Measurements from ENCODE around the gene GNA12.

The GNA12 gene

GRCh38 chr7:2811476-2812113 lies 32.5 kb downstream of the GNA12 start:
- DNase-seq (ENCODE audit: low spot score in 2 of 2) = no peak
- Mint-ChIP-seq H3K27ac (peak overlapping the region; percentile 67), H3K36me3 (peaks cover 12% of the 10 kb centered on the region), H3K9me3 (no peaks in the 10 kb centered on the region), H3K4me1 (peaks cover 42% of the 10 kb centered on the region), H3K4me3 (no peak overlapping the region), H3K27me3 (no peaks in the 10 kb centered on the region)
- no peak for ATAC-seq (ENCODE audit: low read depth)

DNA sequence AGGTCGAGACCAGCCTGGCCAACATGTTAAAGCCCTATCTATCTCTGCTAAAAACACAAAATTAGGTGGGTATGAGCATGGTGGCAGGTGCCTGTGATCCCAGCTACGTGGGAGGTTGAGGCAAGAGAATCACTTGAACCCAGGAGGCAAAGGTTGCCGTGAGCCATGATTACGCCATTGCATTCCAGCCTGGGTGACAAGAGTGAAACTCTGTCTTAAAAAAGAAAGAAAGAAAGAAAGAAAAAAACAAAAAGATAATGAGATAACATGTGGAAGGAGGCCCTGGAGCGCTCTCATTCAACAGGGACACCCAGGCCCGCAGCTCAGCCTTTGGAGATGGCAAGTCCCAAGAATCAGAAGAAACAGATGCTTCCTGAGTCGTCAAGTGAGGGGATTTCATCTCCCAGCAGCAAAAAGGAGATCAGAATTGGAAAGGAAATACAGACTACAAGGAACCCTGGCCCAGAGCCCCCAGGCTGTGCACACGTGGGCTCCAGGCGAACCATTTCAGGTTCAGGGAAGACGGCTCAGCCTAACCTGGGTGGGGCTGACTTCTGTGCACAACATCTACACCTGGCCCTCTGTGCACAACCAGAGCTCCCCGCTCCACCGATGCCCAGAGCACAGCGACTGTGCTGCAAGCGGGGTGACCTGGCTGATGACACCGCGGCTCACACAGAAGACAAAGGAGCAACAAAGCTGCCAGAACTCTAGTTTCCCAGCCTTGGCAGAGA lies 33.3 kb downstream of the GNA12 start:
- H3K9me3 Mint-ChIP-seq = no peaks in the 10 kb centered on the region
- H3K4me1 Mint-ChIP-seq = peaks cover 42% of the 10 kb centered on the region
- peak overlapping the region; percentile 67 for H3K27ac Mint-ChIP-seq

GRCh38 chr7:2809903-2810625 lies 34.0 kb downstream of the GNA12 start:
- peak overlapping the region; percentile 85 for H3K27ac Mint-ChIP-seq
- no peaks in the 10 kb centered on the region for H3K27me3 Mint-ChIP-seq
- H3K36me3 Mint-ChIP-seq = peaks cover 10% of the 10 kb centered on the region
- H3K4me1 Mint-ChIP-seq = peaks cover 36% of the 10 kb centered on the region
- no peaks in the 10 kb centered on the region for H3K9me3 Mint-ChIP-seq
- ATAC-seq (ENCODE audit: low read depth) = no peak
- DNase-seq (ENCODE audit: low spot score in 2 of 2) = no peak
- H3K4me3 Mint-ChIP-seq = no peak overlapping the region

More for the DNA sequence above, 33.3 kb downstream of the GNA12 start:
- Mint-ChIP-seq H3K27me3 (no peaks in the 10 kb centered on the region), H3K4me3 (no peak overlapping the region), H3K36me3 (peaks cover 12% of the 10 kb centered on the region)
- DNase-seq (ENCODE audit: low spot score in 2 of 2) = no peak
- peak; percentile 17 for ATAC-seq (ENCODE audit: low read depth)

- Mint-ChIP-seq H3K4me1 (peaks cover 35% of the 10 kb centered on the region), H3K9me3 (no peaks in the 10 kb centered on the region), H3K27ac (peak overlapping the region; percentile 85), H3K4me3 (peak overlapping the region; percentile 9), H3K36me3 (peaks cover 10% of the 10 kb centered on the region), H3K27me3 (no peaks in the 10 kb centered on the region)
- DNase-seq (ENCODE audit: low spot score in 2 of 2) = peak; percentile 34 to 47
- ATAC-seq (ENCODE audit: low read depth) = peak; percentile 95
Observed at GRCh38 chr7:2808891-2809665, 35.0 kb downstream of the GNA12 start.

DNA sequence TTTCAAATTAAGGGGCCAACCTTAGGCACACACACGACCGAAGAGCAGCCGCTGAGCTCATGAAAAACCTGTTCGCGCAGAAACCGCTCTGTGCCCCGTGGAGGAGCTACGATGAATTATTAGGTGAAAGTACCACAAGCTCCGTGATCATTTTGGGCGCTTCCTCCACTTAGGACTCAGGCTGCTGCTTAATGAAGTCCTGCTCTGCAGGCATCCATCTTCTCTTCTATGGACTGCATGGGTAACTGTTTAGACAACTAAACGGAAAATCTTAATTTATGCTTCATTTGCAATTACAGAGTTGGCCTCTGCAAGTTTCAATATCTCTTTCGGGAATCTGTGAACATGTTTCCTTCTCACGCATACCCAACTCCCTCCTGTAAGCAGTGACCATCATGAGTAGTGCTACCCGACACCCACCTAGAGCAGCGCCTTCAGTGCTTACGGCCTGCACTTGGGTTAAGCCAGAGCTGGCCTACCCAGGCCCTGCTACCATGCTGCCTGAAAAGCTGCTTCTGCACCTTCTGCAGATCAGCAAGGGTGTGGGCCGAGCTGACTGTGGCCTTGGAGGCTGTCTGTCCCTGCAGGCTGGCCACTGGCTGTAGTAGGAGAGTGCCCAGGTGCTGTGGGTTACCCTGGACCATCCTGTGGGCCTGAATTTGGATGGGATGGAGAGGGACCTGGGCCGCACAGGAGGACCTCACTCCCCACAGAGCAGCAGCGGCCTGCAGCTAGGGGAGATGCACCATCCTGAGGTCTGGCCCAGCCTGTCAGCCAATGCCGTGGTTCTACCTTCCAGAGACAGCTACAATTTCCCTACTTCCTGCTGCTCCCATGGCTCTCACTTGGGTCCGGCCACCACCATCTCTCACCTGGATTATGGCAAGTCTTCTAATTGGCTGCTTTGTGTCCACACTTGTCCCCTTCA lies 36.0 kb downstream of the GNA12 start:
- no peak for ATAC-seq (ENCODE audit: low read depth)
- H3K27ac Mint-ChIP-seq = peak overlapping the region; percentile 85
- no peak for DNase-seq (ENCODE audit: low spot score in 2 of 2)
- H3K9me3 Mint-ChIP-seq = no peaks in the 10 kb centered on the region
- peaks cover 9% of the 10 kb centered on the region for H3K36me3 Mint-ChIP-seq
- peaks cover 35% of the 10 kb centered on the region for H3K4me1 Mint-ChIP-seq
- H3K4me3 Mint-ChIP-seq = no peak overlapping the region
- H3K27me3 Mint-ChIP-seq = no peaks in the 10 kb centered on the region

DNA sequence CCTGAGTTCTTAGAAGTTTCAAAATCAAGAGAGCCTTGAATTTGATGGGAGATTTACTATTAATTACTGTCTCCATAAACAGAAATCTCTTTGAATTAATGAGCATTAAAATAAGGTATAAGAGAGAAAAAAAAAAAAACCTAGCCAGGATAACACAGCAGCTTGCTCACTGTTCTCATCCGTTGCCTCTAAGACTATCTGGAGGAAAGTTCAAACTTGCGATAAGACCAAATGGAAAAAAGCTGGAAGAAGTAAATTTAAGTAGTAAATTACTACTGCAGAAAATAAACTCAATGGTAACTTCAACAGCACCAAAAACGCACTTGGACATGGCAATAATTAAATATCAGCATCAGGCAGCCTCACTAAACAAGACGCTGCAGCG lies 36.7 kb downstream of the GNA12 start:
- Mint-ChIP-seq H3K27me3 (no peaks in the 10 kb centered on the region), H3K4me1 (peaks cover 36% of the 10 kb centered on the region), H3K4me3 (no peak overlapping the region), H3K9me3 (no peaks in the 10 kb centered on the region), H3K27ac (no peak overlapping the region), H3K36me3 (peaks cover 10% of the 10 kb centered on the region)
- ATAC-seq (ENCODE audit: low read depth) (no peak), DNase-seq (ENCODE audit: low spot score in 2 of 2) (no peak)

- peaks cover 9% of the 10 kb centered on the region for H3K36me3 Mint-ChIP-seq
- ATAC-seq (ENCODE audit: low read depth) = no peak
Observed at GRCh38 chr7:2806571-2806970, 37.5 kb downstream of the GNA12 start.

DNA sequence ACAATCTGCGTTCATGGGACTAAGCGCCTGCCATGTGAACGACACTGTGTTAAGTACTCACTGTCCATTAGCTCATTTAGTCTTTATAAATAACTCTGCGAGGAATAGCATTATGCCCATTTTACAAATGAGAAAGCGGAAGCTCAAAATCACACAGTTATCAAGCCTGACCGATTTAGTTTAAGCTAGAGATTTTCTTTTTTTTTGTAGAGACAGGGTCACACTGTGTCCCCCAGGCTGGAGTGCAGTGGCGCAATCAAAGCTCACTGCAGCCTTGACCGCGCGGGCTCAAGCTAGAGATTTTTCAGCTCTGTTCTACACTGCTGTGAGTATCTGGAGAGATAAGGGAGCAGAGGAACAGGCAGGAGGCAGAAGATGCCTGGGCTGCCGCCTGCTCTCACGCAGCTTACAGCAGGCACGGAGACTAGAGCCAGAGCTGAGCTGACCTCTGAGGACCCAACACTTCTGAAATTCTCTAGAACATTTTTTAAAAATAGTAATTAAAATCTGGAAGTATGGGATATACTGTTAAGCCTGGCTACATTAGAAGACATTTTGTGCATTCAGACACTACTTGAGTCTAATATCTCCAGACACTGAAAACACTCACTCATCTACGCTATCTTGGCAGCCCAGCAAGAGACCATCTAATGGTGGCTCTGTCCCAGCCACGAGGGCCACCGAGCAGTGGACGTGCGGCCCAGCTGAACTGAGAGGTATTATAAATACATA lies 38.7 kb downstream of the GNA12 start:
- peaks cover 33% of the 10 kb centered on the region for H3K4me1 Mint-ChIP-seq

More at GRCh38 chr7:2806571-2806970, 37.5 kb downstream of the GNA12 start:
- Mint-ChIP-seq H3K9me3 (no peaks in the 10 kb centered on the region), H3K27ac (no peak overlapping the region), H3K4me3 (no peak overlapping the region), H3K4me1 (peaks cover 32% of the 10 kb centered on the region), H3K27me3 (no peaks in the 10 kb centered on the region)
- no peak for DNase-seq (ENCODE audit: low spot score in 2 of 2)

GRCh38 chr7:2804227-2804763 lies 39.8 kb downstream of the GNA12 start:
- ATAC-seq (ENCODE audit: low read depth) = no peak
- H3K36me3 Mint-ChIP-seq = peaks cover 12% of the 10 kb centered on the region
- H3K27ac Mint-ChIP-seq = no peak overlapping the region
- peaks cover 39% of the 10 kb centered on the region for H3K4me1 Mint-ChIP-seq
- H3K27me3 Mint-ChIP-seq = no peaks in the 10 kb centered on the region
- no peak overlapping the region for H3K4me3 Mint-ChIP-seq
- H3K9me3 Mint-ChIP-seq = no peaks in the 10 kb centered on the region
- DNase-seq (ENCODE audit: low spot score in 2 of 2) = no peak

More for the DNA sequence above, 38.7 kb downstream of the GNA12 start:
- no peak for ATAC-seq (ENCODE audit: low read depth)
- no peak overlapping the region for H3K4me3 Mint-ChIP-seq
- H3K36me3 Mint-ChIP-seq = peaks cover 9% of the 10 kb centered on the region
- DNase-seq (ENCODE audit: low spot score in 2 of 2) = no peak
- H3K27me3 Mint-ChIP-seq = no peaks in the 10 kb centered on the region
- H3K27ac Mint-ChIP-seq = no peak overlapping the region
- no peaks in the 10 kb centered on the region for H3K9me3 Mint-ChIP-seq

- no peaks in the 10 kb centered on the region for H3K9me3 Mint-ChIP-seq
- no peak overlapping the region for H3K4me3 Mint-ChIP-seq
- ATAC-seq (ENCODE audit: low read depth) (no peak), DNase-seq (ENCODE audit: low spot score in 2 of 2) (no peak)
- H3K27ac Mint-ChIP-seq = no peak overlapping the region
- peaks cover 12% of the 10 kb centered on the region for H3K36me3 Mint-ChIP-seq
- H3K4me1 Mint-ChIP-seq = peaks cover 39% of the 10 kb centered on the region
- H3K27me3 Mint-ChIP-seq = no peaks in the 10 kb centered on the region
Observed at GRCh38 chr7:2803755-2804154, 40.4 kb downstream of the GNA12 start.

DNA sequence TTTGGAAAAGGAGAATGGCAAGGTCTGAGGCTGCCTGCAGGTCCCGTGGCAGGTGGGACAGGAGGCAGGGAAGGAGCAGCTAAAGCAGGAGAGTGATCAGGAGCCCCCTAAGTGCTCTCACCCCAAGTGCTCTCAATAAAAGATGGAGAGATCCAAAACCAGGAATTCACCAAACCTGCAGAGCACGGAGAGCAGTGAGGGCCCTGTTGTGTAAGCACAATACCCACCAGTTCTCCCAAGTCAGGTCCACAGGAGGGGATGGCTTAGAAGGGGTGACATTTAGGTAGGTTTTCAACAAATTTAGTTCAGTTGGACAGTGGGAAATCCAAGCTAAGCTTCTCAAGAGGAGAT lies 40.8 kb downstream of the GNA12 start:
- no peak for ATAC-seq (ENCODE audit: low read depth)
- no peak overlapping the region for H3K27ac Mint-ChIP-seq
- H3K4me3 Mint-ChIP-seq = no peak overlapping the region
- peaks cover 37% of the 10 kb centered on the region for H3K4me1 Mint-ChIP-seq
- H3K27me3 Mint-ChIP-seq = no peaks in the 10 kb centered on the region
- H3K36me3 Mint-ChIP-seq = peaks cover 11% of the 10 kb centered on the region
- DNase-seq (ENCODE audit: low spot score in 2 of 2) = no peak
- no peaks in the 10 kb centered on the region for H3K9me3 Mint-ChIP-seq

GRCh38 chr7:2802504-2803341 lies 41.4 kb downstream of the GNA12 start:
- peaks cover 39% of the 10 kb centered on the region for H3K4me1 Mint-ChIP-seq
- ATAC-seq (ENCODE audit: low read depth) (no peak), DNase-seq (ENCODE audit: low spot score in 2 of 2) (no peak)
- H3K27me3 Mint-ChIP-seq = no peaks in the 10 kb centered on the region
- H3K36me3 Mint-ChIP-seq = peaks cover 11% of the 10 kb centered on the region
- no peaks in the 10 kb centered on the region for H3K9me3 Mint-ChIP-seq
- H3K4me3 Mint-ChIP-seq = no peak overlapping the region
- H3K27ac Mint-ChIP-seq = no peak overlapping the region
